Inflammatory macrophage treated with lipopolysaccharide for 4 hours (primary cell): ENCODE data around the gene ADAMTS17.

Source experiments
- DNase-seq: peaks from one replicate; pipeline ENCODE4 v3.0.0-alpha.2; 2020

Gene ADAMTS17

GRCh38 chr15:100166313-100166712 lies 175.5 kb downstream of the ADAMTS17 start:
- DNase-seq = no peak

GRCh38 chr15:100163961-100164360 lies 177.8 kb downstream of the ADAMTS17 start:
- no peak for DNase-seq

DNA sequence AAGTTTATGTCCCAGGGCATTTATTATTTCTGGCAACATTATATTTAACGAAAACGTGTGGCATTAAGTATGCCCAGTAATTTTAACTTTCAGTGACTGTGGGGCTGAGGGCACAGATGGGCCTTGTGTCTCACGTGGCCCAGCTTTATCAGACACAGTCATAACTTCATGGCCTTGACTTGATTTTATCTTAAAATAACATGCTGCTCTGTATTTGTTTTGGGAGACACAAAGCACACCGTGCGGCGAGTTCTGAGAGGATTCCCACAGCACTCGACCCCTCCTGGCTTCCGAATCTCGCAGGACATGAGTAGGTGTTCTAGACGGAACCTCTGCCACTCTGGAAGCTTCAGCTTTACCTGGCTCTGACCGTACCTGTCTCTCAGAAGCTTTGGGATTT lies 180.8 kb downstream of the ADAMTS17 start:
- DNase-seq = no peak

GRCh38 chr15:100159436-100159835 lies 182.3 kb downstream of the ADAMTS17 start:
- no peak for DNase-seq

DNA sequence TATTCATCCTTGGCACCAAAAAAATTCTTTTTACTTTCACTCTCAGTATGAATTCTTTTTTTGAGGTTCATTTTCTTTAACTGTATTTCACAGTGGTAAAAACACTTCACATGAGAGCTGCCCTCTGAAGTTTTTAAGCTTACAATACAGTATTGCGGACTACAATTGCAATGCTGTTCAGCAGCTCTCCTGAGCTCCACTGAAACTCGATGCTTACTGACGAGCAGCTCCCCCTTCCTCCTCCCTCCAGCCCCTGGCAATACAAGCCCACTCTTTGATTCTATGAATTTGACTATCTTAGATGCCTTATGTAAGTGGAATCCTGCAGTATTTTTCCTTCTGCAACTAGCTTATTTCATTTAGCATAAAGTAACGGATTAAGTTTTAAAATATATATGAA lies 183.4 kb downstream of the ADAMTS17 start:
- no peak for DNase-seq

DNA sequence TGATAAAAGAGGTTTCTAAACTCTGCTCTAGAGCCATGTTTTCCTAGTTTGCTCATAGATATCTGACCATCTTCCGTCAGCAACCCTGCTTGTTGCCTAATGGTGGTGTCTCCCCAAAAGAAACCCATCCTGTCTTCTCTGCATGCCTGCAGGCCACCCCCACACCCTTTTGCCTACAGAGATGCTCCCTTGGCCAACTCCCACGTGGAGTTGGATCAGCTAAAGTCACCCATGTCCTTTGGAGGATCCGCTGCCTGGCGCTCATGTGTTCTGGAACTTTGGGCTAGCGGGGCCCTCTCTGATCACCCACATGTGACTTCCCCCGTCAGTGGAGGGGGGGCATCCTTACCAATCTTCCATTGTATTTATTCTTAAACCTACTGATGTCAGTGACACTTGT lies 185.6 kb downstream of the ADAMTS17 start:
- DNase-seq = no peak

DNA sequence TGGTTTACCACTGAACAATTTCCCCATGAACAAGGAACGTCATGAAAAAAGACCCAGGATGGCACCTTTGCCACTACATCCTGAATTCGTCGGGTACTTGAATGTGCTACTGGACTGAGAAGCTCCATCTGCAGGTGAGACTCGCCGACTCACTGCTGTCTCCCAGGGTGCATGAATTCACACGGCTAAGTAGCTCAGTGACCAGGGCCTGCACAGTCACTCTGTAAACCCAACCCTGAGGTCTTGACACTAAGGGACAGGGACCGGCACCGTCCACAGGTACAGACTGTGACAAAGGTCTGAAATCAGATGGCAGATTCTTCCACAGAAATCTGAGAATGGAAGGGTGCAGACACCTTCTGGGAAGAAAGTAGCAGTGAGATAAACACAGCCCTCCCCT lies 187.4 kb downstream of the ADAMTS17 start:
- DNase-seq = no peak

GRCh38 chr15:100152463-100152862 lies 189.3 kb downstream of the ADAMTS17 start:
- no peak for DNase-seq

DNA sequence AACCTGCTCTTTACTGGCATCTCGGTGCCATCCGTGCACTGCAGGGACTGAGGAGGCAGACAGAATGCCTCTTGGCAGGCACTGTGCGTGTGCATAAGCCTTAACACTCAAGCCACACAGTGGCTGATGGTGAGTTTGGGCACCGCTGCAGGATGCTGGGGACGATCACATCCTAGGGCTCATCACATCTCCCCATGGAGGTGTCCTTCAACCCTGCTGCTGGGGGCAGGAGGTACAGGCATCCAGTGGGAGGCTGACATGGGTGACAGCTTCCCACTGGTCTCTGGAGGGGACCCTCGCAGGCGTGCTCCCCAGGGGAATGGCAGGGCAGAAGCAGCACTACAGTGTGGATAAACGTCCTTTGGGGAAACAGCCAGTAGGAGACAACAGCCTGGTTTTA lies 190.9 kb downstream of the ADAMTS17 start:
- DNase-seq = no peak

DNA sequence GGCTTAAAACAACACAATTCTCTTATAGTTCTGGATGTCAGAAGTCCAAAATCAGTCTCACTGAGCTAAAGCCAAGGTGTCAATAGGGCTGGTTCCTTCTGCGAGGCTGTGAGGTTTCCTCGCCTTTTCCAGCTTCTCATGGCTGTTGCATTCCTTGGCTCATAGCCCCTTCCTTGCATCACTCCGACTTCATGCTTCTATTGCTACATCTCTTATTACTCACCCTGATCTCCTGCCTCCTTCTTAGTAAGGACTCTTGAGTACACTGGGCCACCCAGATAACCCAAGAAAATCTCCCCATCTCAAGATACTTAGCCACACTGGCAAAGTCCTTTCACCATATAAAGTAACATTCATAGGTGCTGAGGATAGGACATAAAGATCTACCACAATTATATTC lies 193.9 kb downstream of the ADAMTS17 start:
- DNase-seq = no peak

GRCh38 chr15:100143378-100143777 lies 198.4 kb downstream of the ADAMTS17 start:
- no peak for DNase-seq

DNA sequence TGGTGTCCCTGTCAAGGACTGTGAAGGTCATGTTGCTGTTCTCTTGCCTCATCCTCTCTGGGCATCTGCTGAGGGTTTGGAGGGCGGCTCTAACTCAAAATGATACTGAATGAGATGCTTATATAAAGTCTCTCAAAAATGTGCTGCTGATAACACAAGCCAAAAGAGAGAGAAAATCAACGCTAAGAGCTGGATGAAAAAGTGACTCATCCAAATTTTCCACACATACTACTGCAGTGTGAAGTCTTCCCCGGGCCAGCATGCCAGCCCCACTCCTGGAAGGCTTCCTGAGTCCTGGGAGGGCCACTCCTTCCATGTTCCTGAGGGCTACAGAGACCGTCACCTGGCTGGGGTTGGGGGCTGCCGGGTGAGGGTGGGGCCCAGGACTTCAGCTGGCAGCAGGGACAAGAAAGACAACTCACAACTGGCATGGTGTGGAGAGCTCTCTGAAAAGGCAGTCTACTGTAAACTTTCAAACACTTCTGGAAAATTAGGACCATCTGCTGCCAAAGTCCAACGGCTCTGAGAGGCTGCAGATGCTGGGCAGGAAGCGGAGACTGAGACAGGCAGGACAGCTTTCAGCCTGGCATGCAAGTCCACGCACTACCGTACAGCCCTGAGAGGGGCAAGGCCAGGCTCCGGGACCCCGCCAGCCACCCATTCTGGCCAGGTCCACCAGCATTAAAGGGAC lies 200.3 kb downstream of the ADAMTS17 start:
- no peak for DNase-seq

DNA sequence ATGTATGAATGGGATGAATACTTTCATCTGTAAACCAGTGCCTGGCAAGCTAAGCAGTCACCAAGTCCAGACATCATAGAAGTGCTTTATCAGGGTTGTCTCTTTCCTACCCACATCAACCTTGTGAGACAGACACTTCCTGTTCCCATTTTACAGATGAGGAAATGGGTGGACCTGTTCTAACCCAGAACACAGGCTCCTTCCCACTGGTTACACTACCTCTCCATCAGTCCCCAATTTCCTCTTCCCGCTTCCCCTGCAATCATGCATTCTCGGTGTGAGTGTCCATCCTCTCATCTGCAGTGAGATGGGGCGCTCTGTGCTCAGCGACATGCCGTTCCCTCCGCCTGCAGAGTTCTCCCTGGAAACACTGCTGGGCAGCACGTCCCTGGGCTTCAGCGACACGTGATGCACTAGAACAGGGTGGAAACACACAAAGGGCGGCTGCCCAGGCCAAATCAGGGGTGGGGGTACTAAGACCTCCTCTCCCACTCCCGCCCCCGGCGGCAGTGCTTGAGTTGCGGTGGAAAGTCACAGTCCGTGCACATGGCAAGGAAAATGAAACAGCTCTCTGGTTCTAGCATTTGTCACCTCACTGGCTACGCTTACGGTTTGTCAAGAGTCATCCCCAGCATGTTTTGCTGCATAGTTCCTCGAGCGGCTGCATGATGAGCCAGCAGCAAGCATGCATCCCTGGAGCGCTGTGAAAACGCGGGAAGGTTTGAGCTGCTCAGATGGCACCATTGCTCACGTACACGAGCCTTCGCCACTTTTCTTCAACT lies 201.1 kb downstream of the ADAMTS17 start:
- no peak for DNase-seq

- DNase-seq = no peak
These were observed 207.2 kb downstream of the ADAMTS17 start for GRCh38 chr15:100134586-100134985.

DNA sequence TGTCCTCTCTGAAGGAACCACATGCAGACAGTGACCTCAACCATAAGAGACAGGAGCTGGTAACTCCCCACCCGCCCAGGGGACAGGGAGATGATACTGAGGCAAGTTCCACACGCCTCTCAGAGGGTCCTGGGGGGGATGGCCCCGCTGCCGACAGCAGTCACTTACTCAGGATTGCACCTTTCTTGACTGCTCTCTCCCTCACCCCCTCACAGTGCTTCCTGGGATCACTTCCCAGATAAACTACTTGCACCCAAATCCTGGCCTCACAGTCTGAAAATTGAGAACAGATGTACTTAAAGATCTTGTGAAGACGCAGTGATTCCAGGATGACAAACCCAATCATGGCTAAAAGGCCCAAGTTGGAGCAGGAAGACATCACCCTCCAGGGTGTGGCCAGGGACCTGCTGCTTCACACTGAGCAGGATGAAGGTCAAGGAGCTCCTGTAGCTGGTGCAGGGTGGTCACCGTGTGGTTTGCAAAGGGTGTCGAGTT lies 207.6 kb downstream of the ADAMTS17 start:
- DNase-seq = no peak

- DNase-seq = no peak
These were observed 208.8 kb downstream of the ADAMTS17 start for GRCh38 chr15:100133001-100133400.

GRCh38 chr15:100132309-100132708 lies 209.5 kb downstream of the ADAMTS17 start:
- DNase-seq = no peak

DNA sequence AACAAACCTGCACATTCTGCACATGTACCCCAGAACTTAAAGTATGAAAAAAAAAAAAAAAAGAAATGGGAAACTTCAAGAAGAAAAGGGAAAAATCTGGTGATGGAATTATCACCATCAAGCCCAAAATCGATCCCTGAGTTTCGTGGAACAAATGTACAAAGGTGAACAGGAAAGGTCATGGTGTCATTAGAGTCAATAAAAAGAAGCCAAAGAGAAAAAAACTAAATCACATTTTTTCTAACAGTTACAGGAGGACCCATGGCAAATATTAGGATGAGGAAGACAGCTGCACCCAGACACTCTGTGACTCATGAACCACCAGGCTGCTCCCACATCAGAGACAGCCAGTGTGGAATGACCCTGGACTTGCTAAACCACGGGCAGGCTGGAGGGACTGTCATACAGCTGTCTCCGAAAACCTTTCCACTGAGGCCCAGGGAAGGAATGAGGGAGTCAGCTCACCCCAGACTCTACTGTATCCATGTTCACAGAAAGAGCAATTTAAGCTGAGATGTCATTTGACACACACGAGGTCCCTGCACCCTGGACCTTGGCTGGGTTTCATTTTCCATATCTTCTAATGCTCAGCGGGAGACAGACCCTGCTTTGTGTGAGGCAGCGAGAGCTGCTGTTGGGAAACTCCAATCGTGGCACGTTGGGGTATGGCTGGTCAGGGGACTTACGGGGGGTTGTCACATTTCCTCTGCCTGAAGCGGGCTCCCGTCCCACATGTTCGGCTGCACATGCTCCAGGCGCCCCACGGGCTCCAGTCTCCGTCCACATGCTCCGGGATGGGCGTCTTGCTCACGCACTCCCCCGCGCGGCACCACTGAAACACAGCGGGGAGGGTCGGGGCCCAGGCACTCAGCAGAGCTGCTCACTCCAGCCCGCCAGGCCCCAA lies 210.2 kb downstream of the ADAMTS17 start:
- DNase-seq = no peak

DNA sequence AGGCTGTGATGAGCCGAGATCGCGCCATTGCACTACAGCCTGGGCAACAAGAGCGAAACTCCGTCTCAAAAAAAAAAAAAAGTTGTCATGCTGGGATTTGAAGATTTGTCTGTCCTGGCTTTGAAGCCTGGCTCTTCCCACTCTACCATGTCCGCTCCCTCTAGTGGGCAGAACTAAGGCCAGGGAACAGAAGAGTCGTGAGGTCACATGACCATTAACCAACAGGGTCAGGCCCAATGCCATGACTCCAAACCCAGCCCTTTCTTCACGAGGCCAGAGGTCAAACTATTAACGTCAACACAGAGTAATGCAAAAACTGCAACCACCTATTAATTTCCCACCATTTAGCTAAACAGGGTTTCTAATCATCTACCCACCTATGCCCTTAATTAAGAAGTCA lies 212.1 kb downstream of the ADAMTS17 start:
- DNase-seq = no peak

GRCh38 chr15:100125401-100126191 lies 216.2 kb downstream of the ADAMTS17 start:
- no peak for DNase-seq

DNA sequence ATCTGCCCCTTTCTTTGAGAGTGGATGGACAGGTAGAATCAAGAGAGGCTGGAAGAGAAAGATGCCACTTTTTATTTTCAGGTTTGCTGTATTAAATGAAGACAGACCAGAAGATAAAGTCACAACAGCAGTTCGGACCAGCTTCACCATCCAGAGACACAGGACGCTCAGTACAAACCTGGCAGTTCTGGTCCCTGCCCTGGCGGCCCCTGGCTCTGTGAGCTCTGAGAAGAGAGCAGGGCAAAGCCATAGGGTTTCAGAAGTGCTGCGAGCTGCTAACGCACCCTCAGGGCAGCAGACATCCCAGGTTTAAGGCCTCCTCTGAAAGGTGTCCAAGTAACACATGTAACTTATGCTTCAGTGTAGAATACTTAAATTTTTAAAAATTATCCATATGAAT lies 216.8 kb downstream of the ADAMTS17 start:
- DNase-seq = no peak

DNA sequence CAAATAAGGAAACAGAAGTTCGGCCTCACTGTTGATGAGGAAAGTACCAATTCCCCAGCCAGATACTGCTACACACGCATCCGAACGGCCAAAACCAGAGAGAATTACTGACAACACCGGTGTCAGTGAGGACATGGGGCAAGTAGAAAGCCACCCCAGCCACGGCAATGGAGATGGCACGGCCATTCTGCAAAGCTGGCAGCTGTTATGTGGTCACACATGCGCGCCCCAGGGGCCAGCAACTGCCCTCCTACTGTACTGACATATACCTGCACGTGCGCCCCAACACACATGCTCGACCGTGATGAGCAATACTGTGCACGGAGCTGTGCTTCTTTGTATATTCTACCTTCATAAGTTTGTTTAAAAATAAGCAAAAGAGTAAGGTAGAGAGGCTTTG lies 217.4 kb downstream of the ADAMTS17 start:
- DNase-seq = no peak

GRCh38 chr15:100123611-100124010 lies 218.2 kb downstream of the ADAMTS17 start:
- no peak for DNase-seq
